DND-41 (cell line): ENCODE data around the gene RPL5.

Experiments used
- ATAC-seq: fragments of 200-7000 bp; cut with Tn5 transposase; 3 replicates; pipeline ENCODE4 v1.9.1; 2021; ENCODE audit warnings: low read depth; ENCODE audit not compliant: insufficient read depth
- DNase-seq: peaks from one replicate; pipeline ENCODE4 v3.0.0-alpha.2; 2020
- H2AFZ ChIP-seq: 2 replicates; pipeline ENCODE4 v1.6.0; 2012; ENCODE audit warnings: low read depth, low read length
- H3K27ac ChIP-seq: 2 replicates; pipeline ENCODE4 v1.5.1; 2012; ENCODE audit warnings: low read length, inconsistent platforms
- H3K27me3 ChIP-seq: fragments of 200-600 bp; sonication (generic); 2 replicates; pipeline ENCODE4 v1.6.0; 2012; ENCODE audit warnings: low read length, mild to moderate bottlenecking, inconsistent platforms; ENCODE audit not compliant: insufficient read depth, poor library complexity
- H3K36me3 ChIP-seq: 2 replicates; pipeline ENCODE4 v1.5.1; 2012; ENCODE audit warnings: low read length, inconsistent platforms; ENCODE audit not compliant: insufficient read depth
- H3K4me1 ChIP-seq: 2 replicates; pipeline ENCODE4 v1.5.1; 2012; ENCODE audit warnings: mild to moderate bottlenecking, low read length; ENCODE audit not compliant: insufficient read depth
- H3K4me2 ChIP-seq: 2 replicates; pipeline ENCODE4 v1.6.0; 2012; ENCODE audit warnings: mild to moderate bottlenecking, moderate library complexity, low read length, inconsistent platforms; ENCODE audit not compliant: insufficient read depth
- H3K4me3 ChIP-seq, 2 experiments: fragments of 200-600 bp in 1 of 2; shearing (Covaris generic) in 1 of 2; 2 replicates each; pipeline ENCODE4 v1.5.1; 2012 to 2016; ENCODE audit warnings: inconsistent platforms in 2 of 2, low read length in 2 of 2, mild to moderate bottlenecking in 2 of 2, low read depth in 1 of 2, moderate library complexity in 1 of 2
- H3K79me2 ChIP-seq: 2 replicates; pipeline ENCODE4 v1.6.0; 2012; ENCODE audit warnings: low read length, inconsistent platforms; ENCODE audit not compliant: insufficient read depth
- H3K9ac ChIP-seq: 2 replicates; pipeline ENCODE4 v1.6.0; 2012; ENCODE audit warnings: low read depth, mild to moderate bottlenecking, inconsistent platforms, low read length, moderate library complexity
- H3K9me3 ChIP-seq: 2 replicates; pipeline ENCODE4 v1.5.1; 2012; ENCODE audit warnings: low read length, moderate library complexity, mild to moderate bottlenecking, inconsistent platforms; ENCODE audit not compliant: insufficient read depth, severe bottlenecking
- H4K20me1 ChIP-seq: 2 replicates; pipeline ENCODE4 v1.6.0; 2012; ENCODE audit warnings: low read length; ENCODE audit not compliant: insufficient read depth
- EZH2 ChIP-seq: IDR thresholded peaks from 3 replicates; pipeline ENCODE4 v1.6.1; 2012; ENCODE audit warnings: borderline replicate concordance, low read depth, mild to moderate bottlenecking, moderate library complexity, low read length, inconsistent platforms; ENCODE audit not compliant: severe bottlenecking
- TF ChIP-seq, protein P1 (sequence below): IDR thresholded peaks from 2 replicates; pipeline ENCODE4 v1.5.1; 2012; ENCODE audit warnings: borderline replicate concordance, low read length, moderate library complexity, mild to moderate bottlenecking; ENCODE audit not compliant: poor library complexity, severe bottlenecking; ENCODE audit errors: extremely low read depth

Gene RPL5

DNA sequence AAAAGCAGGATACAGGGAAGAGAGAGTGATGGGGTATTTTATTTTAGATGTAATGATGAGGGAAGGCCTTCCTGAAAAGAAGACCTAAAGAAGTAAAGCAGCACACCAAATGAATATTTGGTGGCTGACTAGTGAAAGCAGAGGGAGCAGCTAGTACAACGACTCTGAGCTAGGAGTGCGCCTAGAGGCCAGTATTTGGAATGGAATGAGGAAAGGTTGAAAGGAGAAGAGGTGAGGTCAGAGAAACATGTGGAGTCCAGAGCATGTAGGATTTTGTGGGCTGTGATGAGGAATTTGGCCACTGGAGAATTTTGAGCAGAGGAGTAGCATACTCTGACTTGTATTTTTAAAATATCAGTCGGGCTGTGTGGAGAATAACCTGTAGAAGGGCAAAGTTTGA is 11.8 kb upstream of the RPL5 start:
- DNase-seq (no peak), ATAC-seq (no peak)
- no peak overlapping the region for H3K4me2 ChIP-seq
- H3K79me2 ChIP-seq, result no peaks in the 10 kb centered on the region
- no peaks in the 10 kb centered on the region for H3K4me1 ChIP-seq
- H3K9ac ChIP-seq, result no peak overlapping the region
- no peak overlapping the region for H3K4me3 ChIP-seq
- no peak overlapping the region for H2AFZ ChIP-seq
- H3K9me3 ChIP-seq, result no peaks in the 10 kb centered on the region
- no peak for TF ChIP-seq EZH2
- TF ChIP-seq, protein P1, sequence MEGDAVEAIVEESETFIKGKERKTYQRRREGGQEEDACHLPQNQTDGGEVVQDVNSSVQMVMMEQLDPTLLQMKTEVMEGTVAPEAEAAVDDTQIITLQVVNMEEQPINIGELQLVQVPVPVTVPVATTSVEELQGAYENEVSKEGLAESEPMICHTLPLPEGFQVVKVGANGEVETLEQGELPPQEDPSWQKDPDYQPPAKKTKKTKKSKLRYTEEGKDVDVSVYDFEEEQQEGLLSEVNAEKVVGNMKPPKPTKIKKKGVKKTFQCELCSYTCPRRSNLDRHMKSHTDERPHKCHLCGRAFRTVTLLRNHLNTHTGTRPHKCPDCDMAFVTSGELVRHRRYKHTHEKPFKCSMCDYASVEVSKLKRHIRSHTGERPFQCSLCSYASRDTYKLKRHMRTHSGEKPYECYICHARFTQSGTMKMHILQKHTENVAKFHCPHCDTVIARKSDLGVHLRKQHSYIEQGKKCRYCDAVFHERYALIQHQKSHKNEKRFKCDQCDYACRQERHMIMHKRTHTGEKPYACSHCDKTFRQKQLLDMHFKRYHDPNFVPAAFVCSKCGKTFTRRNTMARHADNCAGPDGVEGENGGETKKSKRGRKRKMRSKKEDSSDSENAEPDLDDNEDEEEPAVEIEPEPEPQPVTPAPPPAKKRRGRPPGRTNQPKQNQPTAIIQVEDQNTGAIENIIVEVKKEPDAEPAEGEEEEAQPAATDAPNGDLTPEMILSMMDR, result no peak
- H3K36me3 ChIP-seq, result no peaks in the 10 kb centered on the region
- H3K27me3 ChIP-seq, result peaks cover 4% of the 10 kb centered on the region
- H3K27ac ChIP-seq, result no peak overlapping the region
- H4K20me1 ChIP-seq, result no peaks in the 10 kb centered on the region

DNA sequence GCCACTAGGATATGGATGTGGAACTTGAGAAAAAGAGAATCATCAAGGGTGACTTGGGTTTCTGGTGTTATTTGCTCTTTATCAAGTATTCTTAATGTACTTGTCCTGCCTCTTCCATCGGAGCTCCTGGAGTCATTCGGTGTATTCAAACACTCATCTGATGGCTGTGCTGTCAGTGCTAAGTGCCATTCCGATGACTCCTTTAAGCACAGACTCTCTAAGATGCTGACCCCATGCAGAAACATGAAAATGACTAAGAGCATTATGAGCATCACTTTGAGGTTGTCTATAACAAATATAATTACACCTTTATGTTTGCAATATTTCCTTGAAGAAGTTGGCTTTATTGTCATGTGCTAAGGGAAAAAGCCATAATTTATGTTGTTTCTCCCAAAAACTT is 11.3 kb upstream of the RPL5 start:
- no peak for DNase-seq
- H3K4me1 ChIP-seq, result no peaks in the 10 kb centered on the region
- no peak overlapping the region for H3K27ac ChIP-seq
- H3K36me3 ChIP-seq, result no peaks in the 10 kb centered on the region
- no peak overlapping the region for H3K4me3 ChIP-seq
- no peak for TF ChIP-seq EZH2
- TF ChIP-seq, protein P1, result no peak
- no peak overlapping the region for H2AFZ ChIP-seq
- H3K79me2 ChIP-seq, result no peaks in the 10 kb centered on the region
- H4K20me1 ChIP-seq, result no peaks in the 10 kb centered on the region
- no peak overlapping the region for H3K4me2 ChIP-seq
- ATAC-seq, result no peak
- H3K27me3 ChIP-seq, result peaks cover 4% of the 10 kb centered on the region
- H3K9ac ChIP-seq, result no peak overlapping the region
- H3K9me3 ChIP-seq, result no peaks in the 10 kb centered on the region

DNA sequence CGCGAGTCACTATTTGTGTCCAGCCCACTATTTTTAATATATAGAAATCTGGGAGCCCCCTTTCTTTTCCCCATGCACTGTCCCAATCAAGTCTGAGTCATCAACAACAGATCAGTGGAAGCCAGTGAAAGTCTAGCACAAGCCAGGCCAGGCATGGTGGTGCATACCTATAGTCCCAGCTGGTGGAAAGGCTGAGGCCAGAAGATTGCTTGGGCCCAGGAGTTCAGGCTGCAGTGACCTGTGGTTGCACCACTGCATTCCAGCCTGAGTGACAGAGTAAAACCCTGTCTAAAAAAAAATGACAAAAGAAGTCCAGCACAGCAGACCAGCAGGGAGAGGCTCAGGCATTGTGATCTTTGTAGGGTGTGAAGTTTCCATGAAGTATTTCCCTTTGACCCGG is 9.0 kb upstream of the RPL5 start:
- Histone ChIP-seq H3K4me3 (no peak overlapping the region), H3K36me3 (no peaks in the 10 kb centered on the region), H4K20me1 (no peaks in the 10 kb centered on the region), H3K9me3 (no peaks in the 10 kb centered on the region), H2AFZ (no peak overlapping the region), H3K4me1 (no peaks in the 10 kb centered on the region), H3K27ac (no peak overlapping the region), H3K27me3 (no peaks in the 10 kb centered on the region), H3K9ac (no peak overlapping the region), H3K4me2 (no peak overlapping the region), H3K79me2 (no peaks in the 10 kb centered on the region)
- no peak for DNase-seq
- TF ChIP-seq, protein P1, result no peak
- no peak for TF ChIP-seq EZH2
- no peak for ATAC-seq

DNA sequence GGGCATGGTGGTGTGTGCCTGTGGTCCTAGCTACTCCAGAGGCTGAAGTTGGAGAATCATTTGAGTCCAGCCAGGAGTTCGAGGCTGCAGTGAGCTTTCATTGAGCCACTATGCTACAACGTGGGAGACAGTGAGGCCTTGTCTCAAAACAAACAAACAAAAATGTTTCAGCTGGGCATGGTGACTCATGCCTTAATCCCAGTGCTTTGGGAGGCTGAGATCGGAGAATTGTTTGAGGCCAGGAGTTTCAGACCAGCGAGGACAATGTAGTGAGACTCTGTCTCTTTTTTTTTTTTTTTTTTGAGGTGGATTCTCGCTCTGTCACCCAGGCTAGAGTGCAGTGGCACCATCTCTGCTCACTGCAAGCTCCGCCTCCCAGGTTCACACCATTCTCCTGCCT is 5.0 kb upstream of the RPL5 start:
- no peak overlapping the region for H3K27ac ChIP-seq
- no peak overlapping the region for H3K4me2 ChIP-seq
- H2AFZ ChIP-seq, result no peak overlapping the region
- no peaks in the 10 kb centered on the region for H3K9me3 ChIP-seq
- no peak overlapping the region for H3K9ac ChIP-seq
- peaks cover 6% of the 10 kb centered on the region for H3K4me1 ChIP-seq
- H3K27me3 ChIP-seq, result no peaks in the 10 kb centered on the region
- no peaks in the 10 kb centered on the region for H3K36me3 ChIP-seq
- ATAC-seq, result no peak
- no peak for TF ChIP-seq EZH2
- TF ChIP-seq, protein P1, result no peak
- no peak overlapping the region for H3K4me3 ChIP-seq
- no peak for DNase-seq
- H3K79me2 ChIP-seq, result no peaks in the 10 kb centered on the region
- H4K20me1 ChIP-seq, result no peaks in the 10 kb centered on the region
